Vagina (tissue), 2 donors: Measurements from ENCODE around the gene CPAMD8.

Source experiments
- CTCF ChIP-seq, 3 experiments: fragments of 450-650 bp in 2 of 3; fragments of 200-600 bp in 1 of 3; sonication (generic) in 1 of 3; IDR thresholded peaks; one replicate each; pipeline ENCODE4 v1.5.1; 2017 to 2019; ENCODE audit warnings: antibody characterized with exemption in 3 of 3, mild to moderate bottlenecking in 2 of 3, moderate library complexity in 2 of 3
- POLR2A ChIP-seq, 2 donors: fragments of 450-650 bp; IDR thresholded peaks; one replicate each; pipeline ENCODE4 v1.6.1; 2017; ENCODE audit warnings: antibody characterized with exemption in 2 of 2, mild to moderate bottlenecking in 2 of 2, moderate library complexity in 2 of 2
- POLR2AphosphoS5 ChIP-seq, 2 donors: sonication (generic); formaldehyde crosslinking; IDR thresholded peaks; one replicate each; pipeline ENCODE4 v1.9.0; 2017; ENCODE audit warnings: antibody characterized with exemption in 2 of 2, mild to moderate bottlenecking in 2 of 2, low read depth in 1 of 2; ENCODE audit not compliant: insufficient read depth in 1 of 2

- TF ChIP-seq POLR2A (IDR thresholded peaks at IDR 0.05), result no peak
- TF ChIP-seq CTCF (IDR thresholded peaks at IDR 0.05), result no peak
- no peak for TF ChIP-seq POLR2AphosphoS5 (IDR thresholded peaks at IDR 0.05; ENCODE audit: insufficient read depth in 1 of 2, low read depth in 1 of 2)
Observed at GRCh38 chr19:17021793-17022590, 4.6 kb downstream of the CPAMD8 start.
